SK-N-SH (cell line): ENCODE measurements around the gene SIAH1.

Experiments used
- FOSL2 ChIP-seq: IDR thresholded peaks from 2 replicates; pipeline ENCODE4 v1.4.0; 2012; ENCODE audit warnings: low read depth, mild to moderate bottlenecking, moderate library complexity, borderline replicate concordance
- TF ChIP-seq, protein P1 (sequence below): IDR thresholded peaks from 2 replicates; pipeline ENCODE4 v1.4.0; 2012; ENCODE audit warnings: low read depth, borderline replicate concordance

DNA sequence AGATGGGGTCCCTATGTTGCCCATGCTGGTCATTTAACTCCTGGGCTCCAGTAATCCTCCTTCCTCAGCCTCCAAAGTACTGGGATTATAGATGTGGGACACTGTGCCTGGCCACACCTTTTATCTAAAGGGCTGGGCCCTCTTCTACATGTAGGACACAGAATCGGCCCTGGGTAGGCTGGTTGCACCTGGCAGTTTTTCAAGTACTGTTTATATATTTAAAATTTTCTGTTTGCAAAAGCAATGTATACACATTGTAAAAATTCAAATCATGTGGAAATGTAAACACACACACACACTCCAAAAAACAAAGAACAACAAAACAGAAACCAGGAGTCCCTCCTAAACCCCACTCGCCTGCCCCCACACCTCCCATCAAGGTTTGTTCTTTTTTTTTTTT lies 28.1 kb upstream of the SIAH1 start:
- TF ChIP-seq, protein P1, sequence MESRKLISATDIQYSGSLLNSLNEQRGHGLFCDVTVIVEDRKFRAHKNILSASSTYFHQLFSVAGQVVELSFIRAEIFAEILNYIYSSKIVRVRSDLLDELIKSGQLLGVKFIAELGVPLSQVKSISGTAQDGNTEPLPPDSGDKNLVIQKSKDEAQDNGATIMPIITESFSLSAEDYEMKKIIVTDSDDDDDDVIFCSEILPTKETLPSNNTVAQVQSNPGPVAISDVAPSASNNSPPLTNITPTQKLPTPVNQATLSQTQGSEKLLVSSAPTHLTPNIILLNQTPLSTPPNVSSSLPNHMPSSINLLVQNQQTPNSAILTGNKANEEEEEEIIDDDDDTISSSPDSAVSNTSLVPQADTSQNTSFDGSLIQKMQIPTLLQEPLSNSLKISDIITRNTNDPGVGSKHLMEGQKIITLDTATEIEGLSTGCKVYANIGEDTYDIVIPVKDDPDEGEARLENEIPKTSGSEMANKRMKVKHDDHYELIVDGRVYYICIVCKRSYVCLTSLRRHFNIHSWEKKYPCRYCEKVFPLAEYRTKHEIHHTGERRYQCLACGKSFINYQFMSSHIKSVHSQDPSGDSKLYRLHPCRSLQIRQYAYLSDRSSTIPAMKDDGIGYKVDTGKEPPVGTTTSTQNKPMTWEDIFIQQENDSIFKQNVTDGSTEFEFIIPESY = no peak
- TF ChIP-seq FOSL2 = no peak
